UCSD-AML1 (cell line): Measurements from ENCODE around the gene RAB3A.
"Not testable (repeated sequence)": the region's sequence is repeated elsewhere in the genome, so short reads cannot be mapped to it uniquely, and the experiment has no call there.

Source experiments
- DNase-seq: peaks from one replicate; lab custom pipeline; 2025; ENCODE audit not compliant: unreplicated experiment; lab: John Stamatoyannopoulos, UW

The RAB3A gene

GRCh38 chr19:18171605-18172327, 32.1 kb downstream of the RAB3A start:
- DNase-seq, result no peak

- DNase-seq, result peak; percentile 22
Observed at GRCh38 chr19:18170714-18171255, 33.1 kb downstream of the RAB3A start.

DNA sequence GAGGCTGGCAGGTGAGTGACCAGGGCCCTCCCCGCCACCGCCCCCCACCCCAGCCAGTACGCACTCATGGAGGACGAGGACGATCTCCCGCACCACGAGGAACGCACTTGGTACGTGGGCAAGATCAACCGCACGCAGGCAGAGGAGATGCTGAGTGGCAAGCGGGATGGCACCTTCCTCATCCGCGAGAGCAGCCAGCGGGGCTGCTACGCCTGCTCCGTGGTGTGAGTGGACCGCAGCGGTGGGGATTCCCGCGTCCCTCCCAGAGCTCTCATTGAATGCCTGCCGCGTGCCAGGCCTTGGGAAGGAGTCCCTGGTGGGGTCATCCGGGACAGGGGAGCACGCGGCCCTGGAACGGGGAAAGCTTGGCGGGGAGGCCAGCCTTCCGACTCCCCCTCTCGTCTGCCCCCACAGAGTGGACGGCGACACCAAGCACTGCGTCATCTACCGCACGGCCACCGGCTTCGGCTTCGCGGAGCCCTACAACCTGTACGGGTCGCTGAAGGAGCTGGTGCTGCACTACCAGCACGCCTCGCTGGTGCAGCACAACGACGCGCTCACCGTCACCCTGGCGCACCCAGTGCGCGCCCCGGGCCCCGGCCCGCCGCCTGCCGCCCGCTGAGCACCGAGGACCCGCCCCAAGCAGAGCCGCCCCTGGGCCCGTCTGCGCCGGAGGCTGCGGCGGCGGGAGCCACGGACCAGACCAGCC, 35.0 kb downstream of the RAB3A start:
- DNase-seq, result no peak

DNA sequence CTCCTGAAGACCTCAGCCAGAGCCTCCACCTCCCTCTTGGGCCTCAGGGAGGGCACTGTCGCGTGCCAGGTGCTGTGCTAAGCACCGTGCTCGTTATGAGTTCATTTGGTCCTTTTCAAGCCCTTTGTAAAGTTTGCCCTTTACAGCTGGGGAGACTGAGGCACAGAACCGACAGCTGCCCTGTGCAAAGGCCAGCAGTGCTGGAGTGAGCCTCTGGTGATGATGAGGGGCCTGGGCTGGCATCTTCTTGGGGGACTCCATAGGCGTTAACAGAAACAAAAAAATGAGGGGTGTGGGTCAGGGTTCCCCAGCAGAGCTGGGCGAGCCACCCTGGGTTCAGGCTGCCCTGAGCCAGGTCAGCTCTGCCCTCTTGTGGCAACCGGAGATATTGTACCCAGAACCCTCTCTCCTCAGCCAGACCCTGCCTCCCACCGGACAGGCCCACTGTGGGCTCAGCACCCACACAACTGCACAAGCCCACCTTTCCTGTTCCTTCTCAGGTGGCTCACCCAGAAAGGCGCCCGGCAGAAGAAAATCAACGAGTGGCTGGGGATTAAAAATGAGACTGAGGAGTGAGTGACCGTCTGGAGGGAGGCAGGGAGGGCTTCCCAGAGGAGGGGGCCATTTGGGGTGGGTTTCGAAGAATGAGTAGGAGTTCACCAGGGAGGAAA, 35.7 kb downstream of the RAB3A start:
- peak; percentile 46 for DNase-seq

- no peak for DNase-seq
Observed at GRCh38 chr19:18167011-18167410, 36.8 kb downstream of the RAB3A start.

GRCh38 chr19:18165794-18166544, 37.9 kb downstream of the RAB3A start:
- DNase-seq, result no peak

DNA sequence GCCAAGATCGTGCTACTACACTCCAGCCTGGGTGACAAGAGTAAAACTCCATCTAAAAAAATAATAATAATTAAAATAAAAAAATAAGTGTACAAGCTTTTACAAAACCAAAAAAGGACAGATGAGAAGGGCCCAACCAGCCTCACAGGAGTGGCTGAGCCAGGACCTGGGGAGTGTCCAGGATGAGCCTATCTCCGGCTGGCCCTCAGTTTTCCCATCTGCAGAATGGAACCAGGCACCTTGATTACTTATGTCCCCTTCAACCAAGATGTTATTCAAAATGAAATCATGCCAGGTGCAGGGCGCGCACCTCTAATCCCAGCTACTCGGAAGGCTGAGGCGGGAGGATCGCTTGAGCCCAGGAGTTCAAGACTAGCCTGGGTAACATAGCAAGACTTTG, 39.8 kb downstream of the RAB3A start:
- no peak for DNase-seq

DNA sequence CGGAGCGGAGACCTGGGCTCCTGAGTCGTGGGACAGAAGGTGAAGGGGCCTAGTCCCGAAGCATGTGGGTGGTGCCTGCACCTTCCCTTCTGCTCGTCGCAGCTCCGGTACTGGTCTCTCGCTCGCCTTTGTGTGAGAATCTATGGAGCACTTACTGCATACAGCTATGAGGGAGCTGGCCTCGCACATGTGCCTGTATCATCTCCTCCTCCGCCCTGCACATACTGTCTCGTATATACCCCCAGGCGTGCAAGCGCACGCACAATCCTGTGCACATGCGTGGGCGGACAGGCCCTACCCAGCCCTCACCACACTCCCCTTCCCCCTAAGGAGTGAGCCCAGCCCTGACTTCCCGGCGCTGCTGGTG, 42.2 kb downstream of the RAB3A start:
- DNase-seq, result no peak

- peak; percentile 77 for DNase-seq
Observed at GRCh38 chr19:18160971-18161635, 42.7 kb downstream of the RAB3A start.

- no peak for DNase-seq
Observed at GRCh38 chr19:18160493-18160970, 43.3 kb downstream of the RAB3A start.

- DNase-seq, result no peak
Observed at GRCh38 chr19:18159810-18160209, 44.0 kb downstream of the RAB3A start.

GRCh38 chr19:18159059-18159616, 44.7 kb downstream of the RAB3A start:
- not testable (repeated sequence) for DNase-seq

GRCh38 chr19:18158467-18158866, 45.4 kb downstream of the RAB3A start:
- DNase-seq, result no peak

DNA sequence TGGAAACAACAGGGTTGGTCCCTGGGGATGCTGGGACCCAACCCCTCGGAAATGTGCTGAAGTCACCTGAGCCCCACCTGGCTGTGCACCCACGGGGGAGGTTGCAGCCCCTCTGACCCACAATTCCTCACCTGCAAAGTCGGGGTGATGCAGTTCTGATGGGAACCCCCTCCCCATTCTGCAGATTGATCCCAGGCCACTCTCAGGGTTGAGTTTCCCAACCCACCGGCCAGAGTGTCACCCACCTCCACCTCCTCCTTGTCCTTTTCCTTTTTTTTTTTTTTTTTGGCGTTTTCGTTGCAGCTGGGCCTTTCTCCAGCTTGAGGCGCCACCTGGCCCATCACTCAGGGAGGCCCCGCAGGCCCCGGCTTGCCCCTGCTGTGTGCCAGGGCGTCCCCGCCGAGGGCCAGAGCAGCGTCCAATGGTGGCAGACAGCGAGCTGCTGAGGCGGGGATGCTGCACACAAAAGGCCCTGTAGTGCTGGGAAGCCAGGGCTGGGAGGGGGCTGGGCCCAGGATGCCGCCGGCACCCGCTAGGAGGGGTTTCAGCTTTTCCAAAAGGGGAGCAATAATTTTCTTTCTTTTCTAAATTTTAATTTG, 46.3 kb downstream of the RAB3A start:
- DNase-seq, result no peak

- DNase-seq, result no peak
Observed at GRCh38 chr19:18156841-18157464, 46.9 kb downstream of the RAB3A start.

DNA sequence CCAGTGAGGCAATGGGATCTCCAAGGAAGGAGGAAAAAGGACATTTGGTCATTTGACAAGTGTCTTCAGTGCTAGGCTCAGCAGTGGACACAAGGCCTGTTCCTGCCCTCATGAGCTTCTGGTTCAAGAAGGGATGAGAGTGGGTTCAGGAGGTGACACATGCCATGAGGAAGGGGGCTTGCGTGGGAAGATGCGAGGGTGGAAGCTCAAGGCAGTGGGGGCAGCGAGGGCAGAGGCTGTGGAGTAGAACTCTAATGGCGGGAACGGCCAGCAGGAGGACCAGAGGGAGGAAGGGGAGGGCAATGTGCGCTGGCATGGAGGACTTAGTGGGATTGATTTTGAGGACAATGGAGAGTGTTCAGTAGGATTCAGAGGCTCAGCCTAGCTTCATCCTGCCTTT, 47.6 kb downstream of the RAB3A start:
- DNase-seq, result no peak

GRCh38 chr19:18155095-18156087, 48.5 kb downstream of the RAB3A start:
- no peak for DNase-seq

DNA sequence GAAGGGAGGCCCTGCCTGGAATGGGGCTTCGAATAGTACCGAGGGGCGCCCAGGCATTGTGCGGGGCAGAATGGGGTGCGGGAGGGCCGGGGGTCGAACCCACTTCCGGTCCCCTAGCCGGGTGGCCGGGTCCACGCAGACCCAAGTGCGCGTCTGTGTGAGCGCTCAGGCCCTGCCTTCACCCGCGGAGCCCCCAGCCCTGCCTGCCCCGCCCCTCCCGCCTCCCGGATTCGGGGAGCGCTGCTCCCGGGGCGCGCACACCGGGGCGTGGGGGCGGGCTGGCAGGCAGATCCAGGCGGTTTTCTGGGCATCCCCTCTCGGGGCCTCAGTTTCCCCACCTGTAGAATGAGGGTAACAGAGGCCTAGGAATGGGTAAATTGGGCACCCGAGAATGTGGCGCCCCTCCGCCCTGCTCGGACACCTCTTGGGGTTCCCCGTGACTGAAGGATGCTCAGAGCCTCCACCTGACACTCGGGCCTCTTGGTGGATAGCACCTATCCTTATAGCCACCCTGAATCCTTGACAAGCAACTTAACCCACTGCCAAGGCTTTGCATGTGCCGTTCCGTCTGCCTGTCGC, 50.2 kb downstream of the RAB3A start:
- DNase-seq, result peak; percentile 37
